ENCODE data around the gene PXK.
"Not testable (repeated sequence)": the region's sequence is repeated elsewhere in the genome, so short reads cannot be mapped to it uniquely, and the experiment has no call there.

Gene PXK

DNA sequence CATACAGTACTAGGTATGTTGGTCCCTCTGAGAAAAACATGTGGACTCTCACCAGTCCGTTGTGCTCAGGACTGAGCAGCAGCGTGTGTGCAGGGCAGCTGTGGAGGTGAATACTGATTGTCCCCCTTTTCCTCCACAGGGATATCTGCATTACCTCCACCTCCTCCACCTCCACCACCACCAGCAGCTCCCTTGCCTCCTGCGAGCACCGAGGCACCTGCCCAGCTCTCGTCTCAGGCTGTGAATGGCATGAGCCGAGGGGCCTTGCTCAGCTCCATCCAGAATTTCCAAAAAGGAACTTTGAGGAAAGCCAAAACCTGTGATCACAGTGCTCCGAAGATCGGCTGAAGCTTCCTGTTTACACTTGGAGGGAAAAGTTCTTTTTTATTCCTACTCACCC is 91.9 kb downstream of the PXK start:
- no peak for DNase-seq

DNA sequence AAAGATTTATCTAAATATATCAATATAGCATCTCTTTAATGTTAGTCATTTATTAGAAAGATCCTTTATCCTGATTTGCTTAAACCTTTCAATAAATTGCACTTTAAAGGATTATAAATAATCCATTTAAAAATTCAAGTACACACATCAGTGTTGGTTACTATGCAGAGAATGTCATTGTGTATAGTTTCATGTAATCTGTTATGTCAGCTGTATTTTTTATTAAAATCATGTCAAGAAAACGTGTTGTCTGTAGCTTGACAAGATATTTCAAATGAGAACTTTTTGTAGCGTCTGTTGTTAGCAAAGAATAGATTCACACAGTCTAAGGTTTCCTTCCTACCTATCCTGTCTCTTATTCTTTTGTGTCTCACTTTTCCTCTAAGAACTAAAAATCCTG is 93.1 kb downstream of the PXK start:
- no peak for DNase-seq

GRCh38 chr3:58427661-58428361 is 95.1 kb downstream of the PXK start:
- DNase-seq, result no peak

GRCh38 chr3:58429657-58430056 is 97.0 kb downstream of the PXK start:
- no peak for DNase-seq

DNA sequence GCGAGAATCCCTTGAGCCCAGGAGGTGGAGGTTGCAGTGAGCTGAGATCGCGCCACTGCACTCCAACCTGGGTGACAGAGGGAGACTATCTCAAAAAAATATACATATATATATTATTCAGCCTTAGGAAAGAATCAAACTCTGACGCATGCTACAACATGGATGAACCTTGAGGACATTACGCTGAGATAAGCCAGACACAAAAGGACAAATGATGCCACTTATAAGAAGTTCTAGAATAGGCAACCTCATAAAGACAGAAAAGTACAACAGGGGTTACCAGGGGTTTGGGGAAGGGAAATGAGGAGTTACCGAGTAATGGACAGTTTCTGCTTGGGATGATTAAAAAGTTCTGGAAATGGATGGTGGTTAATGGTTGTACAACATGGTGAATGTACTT is 100.2 kb downstream of the PXK start:
- no peak for DNase-seq

DNA sequence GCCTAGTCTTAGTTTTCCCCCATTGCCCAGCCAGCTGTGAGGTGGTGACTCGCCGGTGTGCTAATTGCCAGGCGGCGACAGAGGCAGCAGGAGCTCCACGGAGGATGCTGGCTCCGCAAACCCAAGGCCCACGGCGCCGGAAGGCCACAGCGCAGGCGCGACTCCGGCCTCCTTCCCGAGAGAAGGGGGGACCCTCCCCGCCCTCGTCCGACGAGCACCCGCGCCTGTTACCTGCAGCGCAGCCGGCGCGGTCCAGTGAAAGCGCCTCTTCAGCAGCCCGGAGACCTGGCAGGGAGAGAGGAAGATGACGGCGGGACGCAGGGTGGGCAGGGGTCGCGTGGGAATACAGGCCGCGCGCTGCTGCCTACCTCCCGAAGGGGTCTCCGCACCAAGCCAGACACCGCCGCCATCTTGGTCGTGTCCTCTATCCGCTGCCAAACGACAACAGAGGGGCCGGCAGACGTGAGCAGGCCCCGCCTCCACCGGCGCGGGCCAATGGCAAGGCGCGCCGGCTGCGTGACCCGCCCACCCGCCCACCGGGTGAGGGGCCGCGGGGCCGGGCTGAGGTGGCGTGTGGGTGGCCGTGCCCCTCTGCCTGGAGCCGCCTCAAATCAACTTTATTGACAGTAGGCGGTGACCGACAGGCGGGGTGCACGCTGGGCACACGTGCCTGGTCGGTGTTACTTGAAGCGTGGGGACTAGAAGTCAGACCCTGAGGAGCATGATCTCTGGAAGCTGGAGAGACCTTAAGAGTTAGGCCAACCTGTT is 100.9 kb downstream of the PXK start, which contains the start of gene PDHB:
TSS of gene PDHB (minus strand) at position 433 of the 768 bp plus-strand sequence. CDS start at position 410, 23 bp downstream.
- peak; percentile 79 for DNase-seq

DNA sequence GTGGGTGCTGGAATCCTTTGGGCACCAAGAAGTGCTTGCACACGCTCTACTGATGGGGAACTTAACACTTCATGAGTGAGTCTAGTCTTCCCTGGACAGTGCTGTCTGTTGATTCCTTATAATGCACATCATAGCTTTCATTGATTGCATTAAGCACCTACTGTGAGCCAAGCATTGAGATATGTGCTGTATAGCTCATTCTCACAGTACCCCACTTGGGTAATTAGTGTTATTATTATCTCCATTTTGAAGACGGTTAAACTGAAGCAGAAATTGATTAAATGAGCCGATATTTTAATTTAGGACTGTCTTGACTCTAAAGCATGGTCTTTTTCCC is 101.4 kb downstream of the PXK start:
- no peak for DNase-seq

DNA sequence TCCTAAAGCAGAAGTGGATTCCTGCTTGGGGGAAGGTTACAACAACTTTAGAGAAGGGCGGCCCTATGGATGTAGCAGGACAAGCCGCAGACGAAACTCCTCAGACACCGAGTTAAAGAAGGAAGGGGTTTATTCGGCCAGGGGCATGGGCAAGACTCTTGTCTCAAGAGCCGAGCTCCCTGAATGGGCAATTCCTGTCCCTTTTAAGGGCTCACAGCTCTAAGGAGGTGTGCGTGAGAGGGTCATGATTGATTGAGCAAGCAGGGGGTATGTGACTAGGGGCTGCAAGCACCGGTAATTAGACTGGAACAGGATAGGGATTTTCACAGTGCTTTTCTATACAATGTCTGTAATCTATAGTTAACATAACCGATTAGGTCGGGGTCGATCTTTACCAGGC is 101.8 kb downstream of the PXK start:
- DNase-seq, result no peak

DNA sequence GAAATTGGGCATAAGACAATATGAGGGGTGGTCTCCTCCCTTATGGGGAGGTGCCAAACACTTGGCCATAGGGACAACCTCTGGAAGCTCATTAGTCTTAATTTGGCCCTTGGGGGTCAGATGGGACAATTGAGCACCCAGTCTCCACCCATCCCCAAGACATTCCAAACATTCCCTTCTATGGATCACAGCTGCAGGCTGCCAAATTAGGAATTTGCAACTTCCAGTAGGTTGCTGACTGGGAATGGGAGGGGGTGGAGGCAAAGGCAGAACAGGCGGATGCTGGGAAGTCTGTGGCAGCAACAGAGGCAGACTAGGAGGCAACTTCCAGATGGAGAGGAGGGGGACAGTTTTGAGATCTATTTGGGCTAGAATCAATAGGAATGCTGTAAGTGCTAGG is 102.3 kb downstream of the PXK start:
- no peak for DNase-seq

DNA sequence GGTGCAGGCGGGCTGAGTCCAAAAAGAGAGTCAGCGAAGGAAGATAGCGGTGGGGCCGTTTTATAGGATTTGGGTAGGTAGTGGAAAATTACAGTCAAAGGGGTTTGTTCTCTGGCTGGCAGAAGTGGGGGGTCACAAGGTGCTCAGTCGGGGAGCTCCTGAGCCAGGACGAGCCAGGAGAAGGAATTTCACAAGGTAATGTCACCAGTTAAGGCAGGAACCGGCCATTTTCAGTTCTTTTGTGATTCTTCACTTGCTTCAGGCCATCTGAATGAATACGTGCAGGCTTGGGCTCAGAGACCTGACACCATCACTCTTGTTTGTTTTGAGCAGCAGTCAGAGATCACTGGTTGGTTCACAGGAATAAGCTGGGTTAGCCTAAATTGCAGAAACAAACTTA is 104.6 kb downstream of the PXK start:
- DNase-seq, result not testable (repeated sequence)

- DNase-seq, result not testable (repeated sequence)
Measured at GRCh38 chr3:58440996-58441355, 108.3 kb downstream of the PXK start.

DNA sequence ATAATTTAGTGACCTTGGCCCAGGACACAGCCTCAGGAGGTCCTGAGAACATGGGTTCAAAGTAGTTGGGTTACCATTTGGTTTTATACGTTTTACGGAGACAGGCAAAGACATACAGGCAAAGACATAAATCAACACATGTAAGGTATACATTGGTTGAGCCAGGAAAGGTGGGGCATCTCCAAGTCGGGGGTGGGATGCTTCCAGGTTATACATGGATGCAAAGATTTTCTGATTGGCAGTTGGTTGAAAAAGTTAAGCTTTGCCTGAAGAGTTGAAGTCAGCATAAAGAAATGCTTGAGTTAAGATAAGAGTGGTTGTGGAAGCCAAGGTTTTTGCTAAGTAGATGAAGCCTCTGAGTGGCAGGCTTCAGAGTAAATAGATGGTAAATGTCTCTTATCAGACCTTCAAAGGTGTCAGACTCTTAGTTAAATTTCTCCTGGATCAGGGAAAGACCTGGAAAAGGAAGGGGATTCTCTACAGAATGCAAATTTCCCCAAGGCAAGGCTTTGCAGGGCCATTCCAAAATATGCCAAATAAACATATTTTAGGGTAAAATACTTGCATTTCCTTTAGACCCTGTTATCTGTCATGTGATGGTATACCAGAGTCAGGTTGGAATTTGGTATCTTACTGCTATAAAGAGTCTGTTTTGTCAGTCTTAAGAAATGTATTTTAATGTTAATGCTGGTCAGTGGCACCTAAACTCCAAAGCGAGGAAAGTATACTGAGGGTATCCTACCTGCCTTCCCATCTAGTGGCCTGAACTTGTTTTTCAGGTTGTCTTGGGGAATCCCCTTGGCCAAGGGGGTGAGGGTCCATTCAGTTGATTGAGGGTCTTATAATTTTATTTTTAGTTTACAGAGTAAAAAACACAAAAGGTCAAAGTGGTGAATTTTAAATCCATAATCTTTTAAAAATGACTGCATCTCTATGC is 109.1 kb downstream of the PXK start:
- no peak for DNase-seq

- DNase-seq, result no peak
Measured at GRCh38 chr3:58452176-58452575, 119.5 kb downstream of the PXK start.

- no peak for DNase-seq
Measured at GRCh38 chr3:58459160-58459559, 126.5 kb downstream of the PXK start.

GRCh38 chr3:58462829-58463180 is 130.1 kb downstream of the PXK start:
- no peak for DNase-seq

DNA sequence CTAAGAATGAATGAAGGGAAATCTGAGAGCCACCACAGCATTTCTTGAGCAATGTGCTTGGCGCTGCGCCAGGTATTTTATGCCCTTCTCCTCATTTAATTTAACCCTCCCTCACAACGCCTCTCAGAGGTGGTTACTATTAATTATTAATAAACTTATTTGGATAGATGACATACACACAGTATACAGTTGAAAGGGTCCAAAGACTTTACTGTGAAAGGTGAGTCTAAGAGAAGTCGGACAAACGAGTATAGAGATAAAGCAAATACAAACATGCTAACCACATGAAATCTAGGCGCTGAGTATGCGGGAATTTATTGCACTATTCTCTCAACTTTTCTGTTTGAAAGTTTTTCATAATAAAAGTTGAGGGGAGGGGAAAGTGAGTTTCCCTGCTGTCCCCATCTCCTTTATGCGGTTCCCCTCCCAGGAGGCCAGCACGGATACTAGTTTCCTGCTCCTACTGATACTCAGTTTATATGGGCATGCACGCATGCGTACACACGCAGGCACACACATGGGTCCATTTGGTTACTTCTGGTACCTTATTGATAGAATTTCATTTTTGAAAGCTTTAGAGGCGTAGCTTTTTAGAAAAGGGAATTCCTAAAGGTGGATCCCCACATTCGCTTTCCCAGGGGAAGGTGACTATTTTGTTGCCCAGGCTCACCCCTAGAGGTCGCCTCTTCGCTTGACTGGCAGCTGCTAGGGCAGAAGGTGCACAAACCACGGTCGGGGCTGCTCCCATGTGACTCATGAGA is 130.7 kb downstream of the PXK start:
- peak; percentile 10 for DNase-seq

- DNase-seq, result no peak
Measured at GRCh38 chr3:58463942-58464271, 131.2 kb downstream of the PXK start.

GRCh38 chr3:58464866-58465265 is 132.2 kb downstream of the PXK start:
- no peak for DNase-seq

DNA sequence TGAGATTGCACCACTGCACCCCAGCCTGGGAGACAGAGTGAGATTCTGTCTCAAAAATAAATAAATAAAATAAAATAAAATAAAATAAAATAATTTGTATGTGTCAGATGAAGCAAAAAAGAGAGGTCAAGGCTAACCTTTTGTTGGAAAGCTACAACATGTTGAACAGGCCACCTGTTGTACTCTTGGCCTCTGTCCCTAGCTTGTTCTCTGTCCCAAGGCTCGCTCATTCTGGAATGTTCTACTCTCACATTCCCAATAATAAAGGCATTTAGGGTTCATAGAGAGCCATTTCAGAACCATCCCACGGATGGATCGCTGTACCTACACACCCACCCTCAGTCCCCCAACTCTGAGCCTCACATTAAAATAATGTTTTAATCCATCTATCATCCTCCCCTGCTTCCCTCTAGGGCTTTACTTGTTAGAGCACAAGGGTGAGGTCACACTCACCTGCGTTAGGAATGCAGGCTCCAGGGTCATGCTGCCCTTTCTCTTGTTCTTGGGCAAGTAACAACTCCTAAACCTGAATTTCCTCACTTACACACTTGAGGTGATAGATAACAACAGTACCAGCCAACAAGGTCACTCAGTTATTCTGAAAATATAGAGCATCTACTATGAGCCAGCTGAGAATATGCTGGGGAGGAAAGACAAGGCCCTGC is 134.3 kb downstream of the PXK start:
- DNase-seq, result no peak

DNA sequence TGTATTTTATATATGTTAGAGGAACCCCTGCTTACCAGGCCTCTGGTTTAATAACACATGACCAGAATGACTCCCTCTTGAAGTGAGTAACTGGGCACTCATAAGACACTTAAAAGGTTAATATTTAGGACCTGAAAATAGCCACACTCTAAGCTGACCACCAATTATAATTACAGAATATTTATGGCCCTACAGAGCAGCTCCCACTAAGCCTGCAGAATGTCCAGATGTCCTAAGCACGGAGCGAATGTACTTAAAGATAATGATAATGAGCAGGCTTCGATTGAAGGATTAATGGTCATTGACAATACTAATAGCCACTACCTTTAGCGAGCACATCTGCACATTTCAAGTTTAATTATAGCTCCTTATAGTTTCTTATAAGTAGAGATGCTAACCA is 136.4 kb downstream of the PXK start:
- DNase-seq, result no peak

DNA sequence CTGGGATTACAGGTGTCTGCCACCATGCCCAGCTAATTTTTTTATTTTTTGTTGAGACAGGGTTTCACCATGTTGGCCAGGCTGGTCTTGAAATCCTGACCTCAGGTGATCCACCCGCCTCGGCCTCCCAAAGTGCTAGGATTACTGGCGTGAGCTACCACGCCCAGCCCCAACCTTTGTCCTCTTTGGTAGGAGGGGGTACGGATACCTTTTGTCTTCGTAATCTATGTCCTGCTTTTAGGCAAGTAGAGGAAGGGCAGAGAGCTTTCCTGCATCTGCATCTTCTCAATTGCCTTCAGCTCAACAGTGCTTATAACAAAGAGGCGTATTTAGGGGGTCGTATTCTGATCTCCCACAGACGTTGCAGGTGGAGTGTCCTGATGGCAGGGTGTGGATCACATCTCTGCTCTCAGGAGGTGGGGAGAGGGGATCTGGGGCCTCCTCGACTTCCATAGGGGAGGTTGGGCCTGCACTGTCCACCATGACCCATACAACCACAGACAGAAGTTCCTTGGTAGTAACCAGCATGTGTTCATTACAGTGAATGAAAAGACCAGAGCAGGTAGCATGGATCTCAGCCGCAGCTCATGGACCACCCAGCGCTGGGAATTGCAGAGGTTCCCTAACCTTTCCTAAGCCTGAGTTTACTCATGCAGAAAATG is 137.8 kb downstream of the PXK start:
- no peak for DNase-seq
